Tibial artery (tissue), 4 donors: ENCODE measurements around the gene YWHAB.

Source experiments
- DNase-seq, 2 donors: peaks; one replicate each; pipeline ENCODE4 v3.0.0-alpha.2; 2019
- H3K27ac ChIP-seq, 2 donors: fragments of 200-600 bp; sonication (generic) in 1 of 2; 1 replicate in 1 of 2; 2 replicates in 1 of 2; pipeline ENCODE4 v1.5.1; 2018 to 2019; ENCODE audit warnings: mild to moderate bottlenecking in 1 of 2
- H3K27me3 ChIP-seq, 2 donors: fragments of 200-600 bp; sonication (generic) in 1 of 2; one replicate each; pipeline versions ENCODE4 v1.5.1 to v1.6.0; 2016 to 2019
- H3K36me3 ChIP-seq, 3 donors: fragments of 200-600 bp; sonication (generic) in 2 of 3; one replicate each; pipeline ENCODE4 v1.5.1; 2016 to 2019; ENCODE audit warnings: mild to moderate bottlenecking in 2 of 3
- H3K4me1 ChIP-seq, 4 donors: fragments of 200-600 bp; sonication (generic) in 2 of 4; 1 replicate in 3 of 4; 2 replicates in 1 of 4; pipeline ENCODE4 v1.5.1; 2016 to 2019
- H3K4me3 ChIP-seq, 2 donors: fragments of 200-600 bp; sonication (generic) in 1 of 2; 1 replicate in 1 of 2; 2 replicates in 1 of 2; pipeline ENCODE4 v1.5.1; 2018 to 2019; ENCODE audit warnings: mild to moderate bottlenecking in 2 of 2
- H3K9me3 ChIP-seq, 3 donors: fragments of 200-600 bp; sonication (generic) in 1 of 3; one replicate each; pipeline ENCODE4 v1.5.1; 2016 to 2019
- intact Hi-C: fragments of 100-400 bp; cut with DNase I; formaldehyde crosslinking; loops from one replicate; pipeline ENCODE4 v1.15.0; 2023; ENCODE audit warnings: low total_unique reads
- TF ChIP-seq, protein P1 (sequence below), 2 experiments: fragments of 200-600 bp in 1 of 2; fragments of 450-650 bp in 1 of 2; IDR thresholded peaks; one replicate each; pipeline ENCODE4 v1.5.1; 2017 to 2019; ENCODE audit warnings: antibody characterized with exemption in 2 of 2, mild to moderate bottlenecking in 1 of 2, moderate library complexity in 1 of 2

YWHAB gene

DNA sequence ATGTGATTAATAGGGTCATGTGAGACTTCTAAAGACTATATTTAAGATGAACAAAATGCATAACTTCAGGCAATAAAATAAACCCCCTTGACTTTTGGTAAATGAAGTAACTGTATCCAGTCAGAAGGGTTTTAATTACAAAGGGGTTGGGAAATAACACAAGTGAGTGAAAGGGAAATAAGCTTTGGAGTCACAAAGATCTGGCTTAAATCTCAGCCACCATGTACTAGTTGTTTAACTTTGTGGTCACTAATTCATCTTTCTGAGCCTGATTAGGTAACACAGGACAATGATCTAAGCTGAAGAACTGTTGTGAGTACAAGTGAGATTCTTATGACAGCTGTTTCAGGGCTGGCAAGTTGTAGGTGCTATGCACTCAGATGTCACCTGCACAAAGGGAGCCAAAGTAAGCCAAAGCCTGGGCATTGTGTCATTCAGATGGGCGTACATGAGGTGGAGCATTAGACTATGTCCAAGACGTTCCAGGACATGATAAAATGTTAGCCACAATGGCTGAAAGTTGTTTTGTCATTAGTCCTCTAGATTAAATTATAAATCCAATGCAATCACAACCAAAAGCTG lies 60.9 kb downstream of the YWHAB start:
- no peak for DNase-seq
- H3K36me3 ChIP-seq, result peaks cover 71 to 97% (median 88%) of the 10 kb centered on the region in 3 donors
- H3K4me3 ChIP-seq, result no peak overlapping the region
- no peaks in the 10 kb centered on the region for H3K4me1 ChIP-seq
- TF ChIP-seq, protein P1, sequence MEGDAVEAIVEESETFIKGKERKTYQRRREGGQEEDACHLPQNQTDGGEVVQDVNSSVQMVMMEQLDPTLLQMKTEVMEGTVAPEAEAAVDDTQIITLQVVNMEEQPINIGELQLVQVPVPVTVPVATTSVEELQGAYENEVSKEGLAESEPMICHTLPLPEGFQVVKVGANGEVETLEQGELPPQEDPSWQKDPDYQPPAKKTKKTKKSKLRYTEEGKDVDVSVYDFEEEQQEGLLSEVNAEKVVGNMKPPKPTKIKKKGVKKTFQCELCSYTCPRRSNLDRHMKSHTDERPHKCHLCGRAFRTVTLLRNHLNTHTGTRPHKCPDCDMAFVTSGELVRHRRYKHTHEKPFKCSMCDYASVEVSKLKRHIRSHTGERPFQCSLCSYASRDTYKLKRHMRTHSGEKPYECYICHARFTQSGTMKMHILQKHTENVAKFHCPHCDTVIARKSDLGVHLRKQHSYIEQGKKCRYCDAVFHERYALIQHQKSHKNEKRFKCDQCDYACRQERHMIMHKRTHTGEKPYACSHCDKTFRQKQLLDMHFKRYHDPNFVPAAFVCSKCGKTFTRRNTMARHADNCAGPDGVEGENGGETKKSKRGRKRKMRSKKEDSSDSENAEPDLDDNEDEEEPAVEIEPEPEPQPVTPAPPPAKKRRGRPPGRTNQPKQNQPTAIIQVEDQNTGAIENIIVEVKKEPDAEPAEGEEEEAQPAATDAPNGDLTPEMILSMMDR (IDR thresholded peaks at IDR 0.05), result no peak
- H3K27ac ChIP-seq, result no peak overlapping the region
- intact Hi-C loops, result no loop called here
- no peaks in the 10 kb centered on the region for H3K9me3 ChIP-seq
- no peaks in the 10 kb centered on the region for H3K27me3 ChIP-seq

DNA sequence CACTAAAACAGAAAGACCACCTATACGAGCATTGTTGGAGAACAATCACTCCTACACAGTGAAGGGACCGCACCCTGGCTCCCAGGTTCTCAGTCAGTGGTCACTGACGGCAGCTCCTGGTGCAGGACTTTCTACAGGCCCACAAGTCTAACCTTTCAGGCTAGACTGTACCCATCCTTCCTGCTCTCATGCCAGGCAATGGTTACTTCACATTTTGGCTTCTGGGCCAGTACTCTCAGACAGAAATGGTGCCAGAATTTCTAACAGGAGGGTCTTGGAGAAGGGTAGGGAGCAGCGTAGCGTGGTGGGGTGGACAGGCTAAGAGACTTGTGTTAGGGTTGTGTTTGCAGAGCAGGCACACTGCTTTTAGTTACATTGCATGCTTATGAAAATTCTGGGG lies 62.6 kb downstream of the YWHAB start:
- peaks cover 72 to 97% (median 88%) of the 10 kb centered on the region in 3 donors for H3K36me3 ChIP-seq
- intact Hi-C loops, result no loop called here
- H3K27me3 ChIP-seq, result no peaks in the 10 kb centered on the region
- H3K9me3 ChIP-seq, result no peaks in the 10 kb centered on the region
- H3K27ac ChIP-seq, result no peak overlapping the region
- no peaks in the 10 kb centered on the region for H3K4me1 ChIP-seq
- H3K4me3 ChIP-seq, result no peak overlapping the region
- DNase-seq, result no peak
- TF ChIP-seq, protein P1 (IDR thresholded peaks at IDR 0.05), result no peak

DNA sequence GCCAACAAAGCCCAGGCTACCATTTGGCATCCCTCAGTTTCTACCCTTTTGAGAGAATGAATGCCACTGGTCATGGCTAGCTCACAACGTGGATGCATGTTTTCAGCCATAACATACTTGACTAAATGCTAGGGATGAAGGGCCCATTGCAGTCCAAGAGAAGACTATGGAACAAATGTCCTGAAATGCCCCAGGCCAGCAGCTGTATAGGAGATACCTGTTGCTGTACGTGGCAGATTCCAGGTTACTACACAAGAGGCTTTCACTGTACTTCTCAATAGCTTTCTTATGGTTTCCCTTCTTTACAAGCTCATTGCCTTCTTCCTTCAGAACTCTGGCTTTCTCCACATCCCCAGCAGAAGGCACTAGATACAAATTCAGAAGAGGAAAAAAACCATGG lies 63.0 kb downstream of the YWHAB start:
- H3K4me3 ChIP-seq, result no peak overlapping the region
- intact Hi-C loops, result no loop called here
- no peak overlapping the region for H3K27ac ChIP-seq
- DNase-seq, result no peak
- H3K4me1 ChIP-seq, result no peaks in the 10 kb centered on the region
- no peaks in the 10 kb centered on the region for H3K9me3 ChIP-seq
- H3K27me3 ChIP-seq, result no peaks in the 10 kb centered on the region
- TF ChIP-seq, protein P1 (IDR thresholded peaks at IDR 0.05), result no peak
- H3K36me3 ChIP-seq, result peaks cover 70 to 97% (median 88%) of the 10 kb centered on the region in 3 donors

DNA sequence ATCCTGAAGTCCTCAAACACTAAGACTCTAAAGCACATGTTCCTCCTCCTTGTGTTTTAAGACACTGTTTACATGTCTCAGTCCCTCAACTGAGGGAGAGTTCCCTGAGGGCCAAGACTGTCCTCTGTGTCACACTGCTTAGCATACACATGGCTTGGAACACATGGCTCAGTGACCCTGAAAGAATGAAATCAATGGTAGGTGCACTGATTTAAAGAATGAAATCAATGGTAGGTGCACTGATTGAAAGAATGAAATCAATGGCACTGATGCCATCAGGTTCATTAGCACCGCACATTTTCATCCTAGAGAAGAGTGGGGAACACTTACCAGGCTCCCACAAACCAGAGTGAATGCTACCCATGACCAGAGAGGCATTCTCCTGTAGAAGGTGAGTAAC lies 64.9 kb downstream of the YWHAB start:
- intact Hi-C loops, result loop anchor here (10.0 kb wide), 1 partner anchor 196 kb away; no protein-coding TSS in a partner anchor
- DNase-seq, result no peak
- H3K4me3 ChIP-seq, result no peak overlapping the region
- TF ChIP-seq, protein P1 (IDR thresholded peaks at IDR 0.05), result no peak
- H3K36me3 ChIP-seq, result peaks cover 83 to 100% (median 94%) of the 10 kb centered on the region in 3 donors
- H3K4me1 ChIP-seq, result no peaks in the 10 kb centered on the region
- H3K27ac ChIP-seq, result no peak overlapping the region
- no peaks in the 10 kb centered on the region for H3K27me3 ChIP-seq
- H3K9me3 ChIP-seq, result no peaks in the 10 kb centered on the region

DNA sequence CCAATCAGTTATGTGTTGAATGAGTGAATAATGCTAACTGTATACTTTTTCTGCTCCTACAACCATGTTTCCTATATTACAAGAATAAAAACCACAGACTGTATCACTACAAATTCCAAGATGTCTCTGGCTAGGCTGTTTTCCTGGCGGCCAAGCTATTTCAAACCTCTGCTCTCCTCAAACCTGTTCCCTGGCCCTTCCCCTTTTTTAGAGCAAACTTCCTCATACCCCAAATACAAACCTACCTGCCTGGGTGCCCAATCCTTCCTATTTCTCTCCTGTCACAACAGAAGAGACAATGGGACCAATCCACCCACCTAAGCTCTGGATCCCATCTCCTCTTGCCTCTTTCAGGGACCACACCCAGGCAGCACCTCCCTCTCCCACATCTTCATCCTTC lies 67.2 kb downstream of the YWHAB start:
- intact Hi-C loops, result loop anchor here (10.0 kb wide), 1 partner anchor 198 kb away; no protein-coding TSS in a partner anchor
- Histone ChIP-seq H3K27me3 (no peaks in the 10 kb centered on the region), H3K36me3 (peaks cover 76 to 92% (median 87%) of the 10 kb centered on the region in 3 donors), H3K4me3 (no peak overlapping the region), H3K9me3 (no peaks in the 10 kb centered on the region), H3K27ac (no peak overlapping the region), H3K4me1 (no peaks in the 10 kb centered on the region)
- TF ChIP-seq, protein P1 (IDR thresholded peaks at IDR 0.05), result no peak
- no peak for DNase-seq
